Duodenal mucosa (tissue), 2 donors: ENCODE data around the gene IRX2.

ENCODE experiments used
- H3K27ac ChIP-seq: one replicate; pipeline ENCODE4 v1.7.0; 2013; ENCODE audit warnings: low read depth, low read length
- H3K27me3 ChIP-seq, 2 donors: one replicate each; pipeline ENCODE4 v1.7.0; 2013; ENCODE audit warnings: low read length in 2 of 2, control low read depth in 1 of 2; ENCODE audit not compliant: insufficient read depth in 2 of 2, control insufficient read depth in 1 of 2
- H3K36me3 ChIP-seq, 2 donors: one replicate each; pipeline ENCODE4 v1.7.0; 2013; ENCODE audit warnings: low read length in 2 of 2, control low read depth in 1 of 2; ENCODE audit not compliant: insufficient read depth in 2 of 2, control insufficient read depth in 1 of 2
- H3K4me1 ChIP-seq, 2 donors: one replicate each; pipeline ENCODE4 v1.7.0; 2013; ENCODE audit warnings: low read length in 2 of 2, control low read depth in 1 of 2; ENCODE audit not compliant: insufficient read depth in 2 of 2, control insufficient read depth in 1 of 2
- H3K4me3 ChIP-seq, 2 donors: one replicate each; pipeline ENCODE4 v1.7.0; 2013; ENCODE audit warnings: low read length in 2 of 2, low read depth in 1 of 2
- H3K9ac ChIP-seq, 2 donors: one replicate each; pipeline ENCODE4 v1.7.0; 2013; ENCODE audit warnings: low read length in 2 of 2, low read depth in 1 of 2
- H3K9me3 ChIP-seq, 2 donors: one replicate each; pipeline ENCODE4 v1.7.0; 2013; ENCODE audit warnings: low read length in 2 of 2, control low read depth in 1 of 2; ENCODE audit not compliant: control insufficient read depth in 1 of 2

IRX2 gene

GRCh38 chr5:2767089-2767488 is 15.6 kb upstream of the IRX2 start:
- H3K9ac ChIP-seq: no peak overlapping the region
- no peaks in the 10 kb centered on the region for H3K9me3 ChIP-seq
- no peaks in the 10 kb centered on the region for H3K36me3 ChIP-seq
- no peaks in the 10 kb centered on the region for H3K27me3 ChIP-seq
- H3K4me1 ChIP-seq: no peaks in the 10 kb centered on the region
- no peak overlapping the region for H3K4me3 ChIP-seq
- H3K27ac ChIP-seq: no peak overlapping the region

- Histone ChIP-seq H3K9ac (no peak overlapping the region), H3K27me3 (peaks cover 0 to 5% of the 10 kb centered on the region in 2 donors), H3K9me3 (no peaks in the 10 kb centered on the region), H3K4me1 (no peaks in the 10 kb centered on the region), H3K27ac (no peak overlapping the region), H3K36me3 (no peaks in the 10 kb centered on the region), H3K4me3 (no peak overlapping the region)
Measured at GRCh38 chr5:2764581-2764980, 13.1 kb upstream of the IRX2 start.

- Histone ChIP-seq H3K9me3 (no peaks in the 10 kb centered on the region), H3K4me3 (no peak overlapping the region), H3K27me3 (peaks cover 0 to 14% of the 10 kb centered on the region in 2 donors), H3K9ac (no peak overlapping the region), H3K27ac (no peak overlapping the region), H3K36me3 (no peaks in the 10 kb centered on the region), H3K4me1 (no peaks in the 10 kb centered on the region)
Measured at GRCh38 chr5:2763533-2763794, 12.0 kb upstream of the IRX2 start.

DNA sequence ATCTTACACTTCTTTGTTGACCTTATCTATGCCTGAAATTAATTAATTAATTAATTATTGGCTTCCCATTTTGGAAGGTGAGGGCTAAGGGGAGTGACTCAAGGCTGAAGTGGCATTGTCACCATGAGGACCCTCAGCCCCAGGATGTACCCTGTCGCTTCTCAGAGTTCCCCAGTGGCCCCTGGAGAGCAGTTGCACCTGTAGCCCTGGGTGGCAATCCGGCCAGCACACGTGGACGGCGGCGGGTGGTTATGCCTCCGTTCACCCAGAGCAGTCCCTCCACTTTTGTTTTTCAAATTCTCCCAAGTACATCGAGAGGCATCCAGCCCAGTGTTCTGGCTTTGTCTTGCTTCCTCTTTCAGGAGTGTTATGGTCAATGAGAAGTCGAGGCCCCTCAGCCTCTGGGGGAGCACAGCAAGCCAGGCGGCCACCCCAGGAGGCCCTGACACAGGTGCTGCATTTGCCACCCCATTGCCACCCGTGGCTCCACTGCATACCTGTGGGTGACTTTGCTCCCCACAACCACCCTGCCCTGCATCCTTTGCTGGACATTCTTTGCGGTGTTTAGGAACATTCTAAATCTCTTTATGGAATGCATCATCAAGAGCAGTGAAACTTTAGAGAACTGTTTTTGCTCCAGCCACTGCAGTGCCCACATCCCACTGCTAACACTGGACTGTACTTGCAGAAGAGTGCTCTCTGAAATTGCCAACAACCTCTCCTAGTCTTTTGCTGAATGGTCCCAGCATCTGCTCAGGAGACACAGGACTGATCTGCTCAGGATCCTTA is 11.5 kb upstream of the IRX2 start:
- no peak overlapping the region for H3K27ac ChIP-seq
- no peak overlapping the region for H3K9ac ChIP-seq
- no peaks in the 10 kb centered on the region for H3K9me3 ChIP-seq
- no peaks in the 10 kb centered on the region for H3K36me3 ChIP-seq
- peaks cover 1 to 17% of the 10 kb centered on the region in 2 donors for H3K27me3 ChIP-seq
- H3K4me3 ChIP-seq: no peak overlapping the region
- no peaks in the 10 kb centered on the region for H3K4me1 ChIP-seq

DNA sequence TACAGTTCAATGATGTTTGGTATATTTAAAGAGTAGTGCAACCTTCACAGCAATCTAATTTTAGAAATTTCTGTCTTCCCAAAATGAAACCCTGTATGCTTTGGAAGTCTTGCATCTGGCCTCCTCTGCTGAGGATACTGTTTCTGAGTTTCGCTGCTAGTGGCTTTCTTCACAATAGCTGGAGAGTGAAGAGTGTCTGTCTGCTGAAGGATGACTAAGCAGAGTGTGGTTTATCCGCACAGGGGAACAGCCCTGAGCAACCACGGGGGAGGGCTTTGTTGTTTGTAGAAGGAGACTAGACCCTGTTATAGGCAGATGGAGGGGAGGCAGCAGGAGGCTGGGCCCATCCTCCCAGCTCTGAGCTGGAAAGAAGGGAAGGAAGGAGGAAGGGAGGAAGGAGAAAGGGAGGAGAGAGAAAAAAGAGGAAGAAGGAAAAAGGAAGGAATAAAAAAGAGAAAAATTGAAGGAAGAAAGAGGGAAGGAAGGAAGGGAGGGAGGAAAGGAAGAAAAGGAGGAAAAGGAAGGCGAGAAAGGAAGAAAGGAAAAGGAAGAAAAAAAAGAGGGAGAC is 10.5 kb upstream of the IRX2 start:
- Histone ChIP-seq H3K9ac (no peak overlapping the region), H3K36me3 (no peaks in the 10 kb centered on the region), H3K4me3 (no peak overlapping the region), H3K27me3 (peaks cover 9 to 26% of the 10 kb centered on the region in 2 donors), H3K4me1 (no peaks in the 10 kb centered on the region), H3K9me3 (no peaks in the 10 kb centered on the region), H3K27ac (no peak overlapping the region)

DNA sequence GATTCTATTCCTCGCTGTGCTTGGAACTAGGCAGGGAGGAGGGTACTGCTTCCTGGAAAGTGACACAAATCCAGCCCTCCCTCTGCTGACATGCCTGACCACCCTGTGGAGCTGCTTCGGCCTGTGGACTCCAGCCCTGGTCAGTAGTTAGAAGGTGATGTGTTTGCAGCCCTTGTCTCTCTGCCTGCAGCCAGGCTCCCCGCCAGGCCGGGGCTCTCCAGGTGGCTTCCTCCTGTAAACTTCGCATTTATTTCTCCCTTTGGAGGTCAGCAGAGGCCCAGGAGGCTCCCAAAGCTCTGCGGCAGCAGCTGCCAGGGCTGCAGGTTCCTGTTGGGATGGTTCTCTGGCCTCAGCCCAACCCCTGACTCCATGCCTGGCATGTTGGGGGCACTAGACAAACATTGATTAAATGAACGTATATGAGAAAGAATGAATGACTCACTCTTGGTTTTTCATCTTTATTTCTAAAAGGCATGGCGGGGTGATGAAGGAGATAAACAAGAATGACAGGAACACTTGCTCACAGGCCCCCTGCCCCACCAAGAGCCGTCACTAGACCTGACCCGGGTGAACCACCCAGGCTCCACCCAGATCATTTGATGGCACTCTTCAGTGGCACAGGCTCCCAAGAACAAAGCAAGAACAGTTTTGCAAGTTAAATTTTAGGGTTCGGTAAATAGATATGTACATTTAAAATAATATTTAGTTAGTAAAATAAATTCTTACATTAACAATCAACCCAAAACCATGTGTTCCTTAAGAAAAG is 8.4 kb upstream of the IRX2 start:
- no peak overlapping the region for H3K4me3 ChIP-seq
- no peak overlapping the region for H3K9ac ChIP-seq
- H3K27ac ChIP-seq: no peak overlapping the region
- H3K36me3 ChIP-seq: no peaks in the 10 kb centered on the region
- no peaks in the 10 kb centered on the region for H3K9me3 ChIP-seq
- H3K27me3 ChIP-seq: peaks cover 17 to 48% of the 10 kb centered on the region in 2 donors
- peaks cover 0 to 4% of the 10 kb centered on the region in 2 donors for H3K4me1 ChIP-seq

DNA sequence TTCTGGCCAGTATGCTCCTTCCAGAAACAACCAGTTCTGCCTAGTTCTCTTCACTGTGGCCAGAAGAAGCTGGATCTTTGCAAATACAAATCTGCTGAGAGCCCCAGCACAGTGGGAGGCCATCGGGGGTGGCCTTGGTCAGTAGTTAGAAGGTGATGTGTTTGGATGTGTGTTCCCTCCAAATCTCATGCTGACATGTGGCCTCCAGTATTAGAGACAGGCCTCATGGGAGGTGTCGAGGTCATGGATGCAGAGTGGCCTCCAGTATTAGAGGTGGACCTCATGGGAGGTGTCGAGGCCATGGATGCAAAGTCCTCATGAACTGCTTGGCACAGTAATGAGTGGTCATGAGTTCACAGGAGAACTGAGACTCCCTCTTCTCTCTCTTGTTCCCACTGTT is 7.6 kb upstream of the IRX2 start:
- peaks cover 25 to 56% of the 10 kb centered on the region in 2 donors for H3K27me3 ChIP-seq
- no peak overlapping the region for H3K4me3 ChIP-seq
- no peak overlapping the region for H3K27ac ChIP-seq
- H3K9ac ChIP-seq: no peak overlapping the region
- no peaks in the 10 kb centered on the region for H3K9me3 ChIP-seq
- no peaks in the 10 kb centered on the region for H3K36me3 ChIP-seq
- peaks cover 0 to 4% of the 10 kb centered on the region in 2 donors for H3K4me1 ChIP-seq

DNA sequence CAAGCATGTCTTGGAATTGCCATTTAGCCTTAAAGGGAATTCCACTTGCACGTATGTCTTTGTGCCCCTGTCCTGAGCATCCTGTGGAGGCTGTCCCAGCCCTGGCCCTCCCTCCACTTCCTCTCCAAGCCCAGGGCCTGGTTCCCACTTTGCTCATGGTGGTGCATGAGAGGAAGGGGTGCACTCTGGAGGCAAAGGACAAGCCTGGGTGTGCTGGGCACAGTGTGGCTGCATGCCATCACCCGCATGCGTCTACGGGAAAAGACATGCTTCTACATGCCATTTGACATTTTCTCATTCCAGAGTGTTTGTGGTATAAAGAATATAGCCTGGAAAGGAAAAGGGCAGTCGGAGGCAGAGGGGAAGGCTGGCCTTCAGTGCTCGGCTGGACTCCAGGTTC is 7.2 kb upstream of the IRX2 start:
- H3K9me3 ChIP-seq: no peaks in the 10 kb centered on the region
- H3K9ac ChIP-seq: no peak overlapping the region
- H3K4me1 ChIP-seq: peaks cover 0 to 4% of the 10 kb centered on the region in 2 donors
- H3K27ac ChIP-seq: no peak overlapping the region
- peaks cover 26 to 58% of the 10 kb centered on the region in 2 donors for H3K27me3 ChIP-seq
- no peak overlapping the region for H3K4me3 ChIP-seq
- no peaks in the 10 kb centered on the region for H3K36me3 ChIP-seq

- H3K36me3 ChIP-seq: no peaks in the 10 kb centered on the region
- no peaks in the 10 kb centered on the region for H3K9me3 ChIP-seq
- peaks cover 0 to 4% of the 10 kb centered on the region in 2 donors for H3K4me1 ChIP-seq
- peaks cover 34 to 67% of the 10 kb centered on the region in 2 donors for H3K27me3 ChIP-seq
- no peak overlapping the region for H3K27ac ChIP-seq
- no peak overlapping the region for H3K4me3 ChIP-seq
- H3K9ac ChIP-seq: no peak overlapping the region
Measured at GRCh38 chr5:2757563-2758351, 6.3 kb upstream of the IRX2 start.
